ENCODE data around the gene PLXNB1. TPM values are rescaled to one million over a fixed set of nuclear protein-coding genes. Genes with fewer than 3 reads are reported as not detected.
A peak's percentile ranks its signal among the peaks of the same experiment; 100 is the strongest.

Gene PLXNB1
- total RNA-seq, 1 experiment from 2014 or later: 149 TPM

DNA sequence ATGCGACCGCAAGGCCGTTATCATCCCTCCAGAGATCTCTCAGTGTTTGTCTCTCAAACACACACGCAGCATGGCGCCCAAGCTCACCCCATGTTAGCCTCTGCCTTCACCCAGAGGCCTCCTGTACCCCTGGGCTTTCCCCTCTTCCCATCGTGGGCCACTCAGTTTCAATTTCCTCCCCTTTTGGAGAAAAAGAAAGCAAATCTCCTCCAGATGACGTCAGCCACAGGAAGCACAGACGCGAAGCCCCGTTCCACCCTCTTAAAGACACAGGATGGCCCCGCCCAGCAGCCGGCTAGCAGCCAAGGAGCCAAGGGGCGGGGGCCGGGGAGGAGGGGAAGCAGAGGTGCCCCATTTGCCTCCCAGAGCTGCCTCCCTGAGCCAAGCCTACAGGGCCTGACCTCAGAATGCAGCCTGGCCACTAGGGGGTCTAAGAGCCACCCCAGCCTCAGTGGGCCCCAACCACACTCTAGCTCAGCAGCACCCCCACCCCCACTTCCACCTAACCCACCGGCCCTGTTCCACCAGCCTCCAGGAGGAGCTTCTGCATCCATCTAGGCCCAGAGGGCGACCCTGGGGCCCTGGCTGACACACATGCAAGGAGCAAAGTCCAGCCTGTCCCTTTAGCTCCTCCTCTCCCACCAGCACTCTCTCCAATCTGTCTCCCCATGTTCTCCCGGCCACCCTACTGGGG is 43.2 kb upstream of the PLXNB1 start:
- no peaks in the 10 kb centered on the region for H3K9me3 Mint-ChIP-seq (ENCODE audit: unreplicated experiment)
- H3K27me3 Mint-ChIP-seq (ENCODE audit: insufficient read depth, unreplicated experiment): no peaks in the 10 kb centered on the region
- intact Hi-C loops (cut with micrococcal nuclease; ENCODE audit: unreplicated experiment): loop anchor here (1.0 kb wide), 3 partner anchors 8 to 75 kb away; no protein-coding TSS in a partner anchor
- TF ChIP-seq, protein P1, sequence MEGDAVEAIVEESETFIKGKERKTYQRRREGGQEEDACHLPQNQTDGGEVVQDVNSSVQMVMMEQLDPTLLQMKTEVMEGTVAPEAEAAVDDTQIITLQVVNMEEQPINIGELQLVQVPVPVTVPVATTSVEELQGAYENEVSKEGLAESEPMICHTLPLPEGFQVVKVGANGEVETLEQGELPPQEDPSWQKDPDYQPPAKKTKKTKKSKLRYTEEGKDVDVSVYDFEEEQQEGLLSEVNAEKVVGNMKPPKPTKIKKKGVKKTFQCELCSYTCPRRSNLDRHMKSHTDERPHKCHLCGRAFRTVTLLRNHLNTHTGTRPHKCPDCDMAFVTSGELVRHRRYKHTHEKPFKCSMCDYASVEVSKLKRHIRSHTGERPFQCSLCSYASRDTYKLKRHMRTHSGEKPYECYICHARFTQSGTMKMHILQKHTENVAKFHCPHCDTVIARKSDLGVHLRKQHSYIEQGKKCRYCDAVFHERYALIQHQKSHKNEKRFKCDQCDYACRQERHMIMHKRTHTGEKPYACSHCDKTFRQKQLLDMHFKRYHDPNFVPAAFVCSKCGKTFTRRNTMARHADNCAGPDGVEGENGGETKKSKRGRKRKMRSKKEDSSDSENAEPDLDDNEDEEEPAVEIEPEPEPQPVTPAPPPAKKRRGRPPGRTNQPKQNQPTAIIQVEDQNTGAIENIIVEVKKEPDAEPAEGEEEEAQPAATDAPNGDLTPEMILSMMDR (IDR thresholded peaks at IDR 0.05; ENCODE audit: insufficient read depth in 1 of 2, low read depth in 1 of 2, low read length in 1 of 2, severe bottlenecking in 1 of 2, unreplicated experiment in 1 of 2): peak; percentile 78
- peaks cover 39% of the 10 kb centered on the region for H3K36me3 Mint-ChIP-seq (ENCODE audit: insufficient read depth, unreplicated experiment)
- H3K9me3 ChIP-seq: no peaks in the 10 kb centered on the region
- H3K4me1 ChIP-seq: peaks cover 22% of the 10 kb centered on the region; the same call in 1 of the 2 replicates
- no TSS peak for BruUV-seq (replicated peaks)
- no peaks in the 10 kb centered on the region for H3K36me3 ChIP-seq (ENCODE audit: control insufficient read depth, insufficient read depth, low read length)
- ChIA-PET CTCF (interaction anchor here (0.6 to 2.9 kb wide), 23 partner anchors 9 to 997 kb away, joined by 3 to 77 read pairs (median 7); partner anchors contain the start of genes ATRIP, CCDC51, CELSR3 and DAG1), POLR2A (interaction anchor here (0.5 to 2.1 kb wide), 22 partner anchors 8 to 895 kb away, joined by 3 to 21 read pairs (median 4); partner anchors contain the start of genes ATRIP, CCDC51, CSPG5 and IP6K2)
- H3K27me3 ChIP-seq (replicated peaks; ENCODE audit: control insufficient read depth, insufficient read depth, low read length): no peaks in the 10 kb centered on the region
- peak; percentile 98 to 99 for DNase-seq
- H3K4me3 Mint-ChIP-seq (ENCODE audit: unreplicated experiment): peak overlapping the region; percentile 88
- H3K4me1 Mint-ChIP-seq (ENCODE audit: low read depth, unreplicated experiment): peaks cover 20% of the 10 kb centered on the region
- H3K4me3 ChIP-seq (ENCODE audit: low read depth, low read length): peak overlapping the region; percentile 39
- peak overlapping the region; percentile 97 for H3K27ac Mint-ChIP-seq (ENCODE audit: unreplicated experiment)

GRCh38 chr3:48472673-48472922 is 42.7 kb upstream of the PLXNB1 start:
- Mint-ChIP-seq H3K9me3 (ENCODE audit: unreplicated experiment) (no peaks in the 10 kb centered on the region), H3K4me1 (ENCODE audit: low read depth, unreplicated experiment) (peaks cover 17% of the 10 kb centered on the region), H3K27me3 (ENCODE audit: insufficient read depth, unreplicated experiment) (no peaks in the 10 kb centered on the region), H3K4me3 (ENCODE audit: unreplicated experiment) (peak overlapping the region; percentile 88), H3K27ac (ENCODE audit: unreplicated experiment) (peak overlapping the region; percentile 97), H3K36me3 (ENCODE audit: insufficient read depth, unreplicated experiment) (peaks cover 39% of the 10 kb centered on the region)
- H3K9me3 ChIP-seq: no peaks in the 10 kb centered on the region
- TSS peak; percentile 76 for BruUV-seq (replicated peaks)
- H3K4me3 ChIP-seq (ENCODE audit: low read depth, low read length): peak overlapping the region; percentile 39
- H3K4me1 ChIP-seq: peaks cover 22% of the 10 kb centered on the region; the same call in 1 of the 2 replicates
- H3K27me3 ChIP-seq (replicated peaks; ENCODE audit: control insufficient read depth, insufficient read depth, low read length): no peaks in the 10 kb centered on the region
- intact Hi-C loops (cut with micrococcal nuclease; ENCODE audit: unreplicated experiment): loop anchor here (1.0 kb wide), 1 partner anchor 76 kb away; no protein-coding TSS in a partner anchor
- no peaks in the 10 kb centered on the region for H3K36me3 ChIP-seq (ENCODE audit: control insufficient read depth, insufficient read depth, low read length)
- TF ChIP-seq, protein P1 (IDR thresholded peaks at IDR 0.05; ENCODE audit: insufficient read depth in 1 of 2, low read depth in 1 of 2, low read length in 1 of 2, severe bottlenecking in 1 of 2, unreplicated experiment in 1 of 2): no peak
- ChIA-PET POLR2A (interaction anchor here (0.5 to 2.1 kb wide), 8 partner anchors 26 to 894 kb away, joined by 3 to 21 read pairs (median 8); partner anchors contain the start of genes ATRIP, CCDC51, CSPG5 and IP6K2), CTCF (interaction anchor here (0.6 to 2.9 kb wide), 16 partner anchors 10 to 190 kb away, joined by 3 to 77 read pairs (median 9); partner anchors contain the start of genes ATRIP, CCDC51, CELSR3 and PFKFB4)
- peak; percentile 65 to 77 for DNase-seq

GRCh38 chr3:48470286-48470685 is 40.4 kb upstream of the PLXNB1 start:
- H3K4me3 ChIP-seq (ENCODE audit: low read depth, low read length): no peak overlapping the region
- no peaks in the 10 kb centered on the region for H3K9me3 ChIP-seq
- intact Hi-C loops (cut with micrococcal nuclease; ENCODE audit: unreplicated experiment): no loop called here
- CTCF ChIA-PET: interaction anchor here (0.5 kb wide), 1 partner anchor 142 kb away, joined by 5 read pairs; no protein-coding TSS in a partner anchor
- H3K27me3 Mint-ChIP-seq (ENCODE audit: insufficient read depth, unreplicated experiment): no peaks in the 10 kb centered on the region
- no peaks in the 10 kb centered on the region for H3K9me3 Mint-ChIP-seq (ENCODE audit: unreplicated experiment)
- BruUV-seq (replicated peaks): no TSS peak
- TF ChIP-seq, protein P1 (IDR thresholded peaks at IDR 0.05; ENCODE audit: insufficient read depth in 1 of 2, low read depth in 1 of 2, low read length in 1 of 2, severe bottlenecking in 1 of 2, unreplicated experiment in 1 of 2): no peak
- peak overlapping the region; percentile 16 for H3K4me3 Mint-ChIP-seq (ENCODE audit: unreplicated experiment)
- H3K36me3 ChIP-seq (ENCODE audit: control insufficient read depth, insufficient read depth, low read length): peaks cover 2% of the 10 kb centered on the region; the same call in 1 of the 2 replicates
- no peaks in the 10 kb centered on the region for H3K27me3 ChIP-seq (replicated peaks; ENCODE audit: control insufficient read depth, insufficient read depth, low read length)
- POLR2A ChIA-PET: interaction anchor here (1.0 kb wide), 1 partner anchor 82 kb away, joined by 4 read pairs; no protein-coding TSS in a partner anchor
- peak overlapping the region; percentile 74 for H3K27ac Mint-ChIP-seq (ENCODE audit: unreplicated experiment)
- H3K4me1 Mint-ChIP-seq (ENCODE audit: low read depth, unreplicated experiment): peaks cover 21% of the 10 kb centered on the region
- no peak for DNase-seq
- peaks cover 35% of the 10 kb centered on the region for H3K4me1 ChIP-seq
- peaks cover 45% of the 10 kb centered on the region for H3K36me3 Mint-ChIP-seq (ENCODE audit: insufficient read depth, unreplicated experiment)
